GM12865 (cell line): ENCODE data around the gene ASAP3.
"Not testable (repeated sequence)": the region's sequence is repeated elsewhere in the genome, so short reads cannot be mapped to it uniquely, and the experiment has no call there.

ENCODE experiments used
- DNase-seq: peaks from one replicate; pipeline ENCODE4 v3.0.0; 2010; ENCODE audit warnings: low read depth
- H3K4me3 ChIP-seq: 2 replicates; pipeline ENCODE4 v1.5.1; 2011; ENCODE audit warnings: mild to moderate bottlenecking, low read depth, low read length, control low read depth
- TF ChIP-seq, protein P1 (sequence below): IDR thresholded peaks from 2 replicates; pipeline ENCODE4 v1.5.1; 2011; ENCODE audit warnings: low read length, control low read depth, low read depth, inconsistent platforms; ENCODE audit not compliant: insufficient read depth; ENCODE audit errors: missing control alignments

Gene ASAP3

DNA sequence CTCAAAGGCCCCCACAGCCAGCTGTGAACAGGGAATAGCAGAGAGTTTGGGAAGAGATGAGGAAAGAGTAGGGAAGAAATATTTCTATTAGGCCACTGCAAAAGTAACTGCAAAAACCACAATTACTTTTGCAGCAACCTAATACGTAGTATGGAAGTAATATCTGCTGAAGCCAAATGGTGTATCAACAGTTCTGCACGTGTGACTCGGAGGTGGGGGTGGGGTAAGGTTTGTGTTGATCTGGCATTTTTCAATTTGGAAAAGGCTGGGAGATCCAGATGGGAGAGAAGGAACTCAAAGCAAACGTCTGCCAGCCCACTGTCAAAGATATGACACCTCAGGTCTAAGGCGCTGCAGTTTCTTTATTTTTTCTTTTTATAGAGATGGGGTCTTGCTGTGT is 103.3 kb downstream of the ASAP3 start:
- TF ChIP-seq, protein P1, sequence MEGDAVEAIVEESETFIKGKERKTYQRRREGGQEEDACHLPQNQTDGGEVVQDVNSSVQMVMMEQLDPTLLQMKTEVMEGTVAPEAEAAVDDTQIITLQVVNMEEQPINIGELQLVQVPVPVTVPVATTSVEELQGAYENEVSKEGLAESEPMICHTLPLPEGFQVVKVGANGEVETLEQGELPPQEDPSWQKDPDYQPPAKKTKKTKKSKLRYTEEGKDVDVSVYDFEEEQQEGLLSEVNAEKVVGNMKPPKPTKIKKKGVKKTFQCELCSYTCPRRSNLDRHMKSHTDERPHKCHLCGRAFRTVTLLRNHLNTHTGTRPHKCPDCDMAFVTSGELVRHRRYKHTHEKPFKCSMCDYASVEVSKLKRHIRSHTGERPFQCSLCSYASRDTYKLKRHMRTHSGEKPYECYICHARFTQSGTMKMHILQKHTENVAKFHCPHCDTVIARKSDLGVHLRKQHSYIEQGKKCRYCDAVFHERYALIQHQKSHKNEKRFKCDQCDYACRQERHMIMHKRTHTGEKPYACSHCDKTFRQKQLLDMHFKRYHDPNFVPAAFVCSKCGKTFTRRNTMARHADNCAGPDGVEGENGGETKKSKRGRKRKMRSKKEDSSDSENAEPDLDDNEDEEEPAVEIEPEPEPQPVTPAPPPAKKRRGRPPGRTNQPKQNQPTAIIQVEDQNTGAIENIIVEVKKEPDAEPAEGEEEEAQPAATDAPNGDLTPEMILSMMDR, result no peak
- DNase-seq, result no peak
- H3K4me3 ChIP-seq, result no peak overlapping the region

DNA sequence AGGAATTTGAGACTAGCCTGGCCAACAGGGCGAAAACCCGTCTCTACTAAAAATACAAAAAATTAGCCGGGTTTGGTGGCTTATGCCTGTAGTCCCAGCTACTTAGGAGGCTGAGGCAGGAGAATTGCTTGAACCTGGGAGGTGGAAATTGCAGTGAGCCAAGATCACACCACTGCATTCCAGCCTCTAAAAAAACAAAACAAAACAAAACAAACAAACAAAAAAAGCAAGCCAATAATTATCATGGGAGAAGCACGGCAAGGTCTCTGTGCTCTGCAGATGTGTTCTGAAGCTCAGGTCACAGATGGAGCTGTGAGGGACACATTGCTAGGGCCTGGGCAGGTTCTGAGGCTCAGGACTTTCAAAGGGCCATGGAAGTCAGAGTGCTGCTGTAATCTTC is 103.7 kb downstream of the ASAP3 start:
- H3K4me3 ChIP-seq, result not testable (repeated sequence)

More for the DNA sequence above, 103.7 kb downstream of the ASAP3 start:
- not testable (repeated sequence) for DNase-seq
